DND-41 (cell line): ENCODE results near the gene XPA.

Experiments
- ATAC-seq: fragments of 200-7000 bp; cut with Tn5 transposase; 3 replicates; pipeline ENCODE4 v1.9.1; 2021; ENCODE audit warnings: low read depth; ENCODE audit not compliant: insufficient read depth
- DNase-seq: peaks from one replicate; pipeline ENCODE4 v3.0.0-alpha.2; 2020
- H2AFZ ChIP-seq: 2 replicates; pipeline ENCODE4 v1.6.0; 2012; ENCODE audit warnings: low read depth, low read length
- H3K27ac ChIP-seq: 2 replicates; pipeline ENCODE4 v1.5.1; 2012; ENCODE audit warnings: low read length, inconsistent platforms
- H3K27me3 ChIP-seq: fragments of 200-600 bp; sonication (generic); 2 replicates; pipeline ENCODE4 v1.6.0; 2012; ENCODE audit warnings: low read length, mild to moderate bottlenecking, inconsistent platforms; ENCODE audit not compliant: insufficient read depth, poor library complexity
- H3K36me3 ChIP-seq: 2 replicates; pipeline ENCODE4 v1.5.1; 2012; ENCODE audit warnings: low read length, inconsistent platforms; ENCODE audit not compliant: insufficient read depth
- H3K4me1 ChIP-seq: 2 replicates; pipeline ENCODE4 v1.5.1; 2012; ENCODE audit warnings: mild to moderate bottlenecking, low read length; ENCODE audit not compliant: insufficient read depth
- H3K4me2 ChIP-seq: 2 replicates; pipeline ENCODE4 v1.6.0; 2012; ENCODE audit warnings: mild to moderate bottlenecking, moderate library complexity, low read length, inconsistent platforms; ENCODE audit not compliant: insufficient read depth
- H3K4me3 ChIP-seq, 2 experiments: fragments of 200-600 bp in 1 of 2; shearing (Covaris generic) in 1 of 2; 2 replicates each; pipeline ENCODE4 v1.5.1; 2012 to 2016; ENCODE audit warnings: inconsistent platforms in 2 of 2, low read length in 2 of 2, mild to moderate bottlenecking in 2 of 2, low read depth in 1 of 2, moderate library complexity in 1 of 2
- H3K79me2 ChIP-seq: 2 replicates; pipeline ENCODE4 v1.6.0; 2012; ENCODE audit warnings: low read length, inconsistent platforms; ENCODE audit not compliant: insufficient read depth
- H3K9ac ChIP-seq: 2 replicates; pipeline ENCODE4 v1.6.0; 2012; ENCODE audit warnings: low read depth, mild to moderate bottlenecking, inconsistent platforms, low read length, moderate library complexity
- H3K9me3 ChIP-seq: 2 replicates; pipeline ENCODE4 v1.5.1; 2012; ENCODE audit warnings: low read length, moderate library complexity, mild to moderate bottlenecking, inconsistent platforms; ENCODE audit not compliant: insufficient read depth, severe bottlenecking
- H4K20me1 ChIP-seq: 2 replicates; pipeline ENCODE4 v1.6.0; 2012; ENCODE audit warnings: low read length; ENCODE audit not compliant: insufficient read depth
- CTCF ChIP-seq: IDR thresholded peaks from 2 replicates; pipeline ENCODE4 v1.5.1; 2012; ENCODE audit warnings: borderline replicate concordance, low read length, moderate library complexity, mild to moderate bottlenecking; ENCODE audit not compliant: poor library complexity, severe bottlenecking; ENCODE audit errors: extremely low read depth
- EZH2 ChIP-seq: IDR thresholded peaks from 3 replicates; pipeline ENCODE4 v1.6.1; 2012; ENCODE audit warnings: borderline replicate concordance, low read depth, mild to moderate bottlenecking, moderate library complexity, low read length, inconsistent platforms; ENCODE audit not compliant: severe bottlenecking

Gene XPA

GRCh38 chr9:97672403-97672802, 24.7 kb downstream of the XPA start:
- Histone ChIP-seq H3K79me2 (0 out of 2 replicates have a peak, but pooled peaks cover 3% of the 10 kb centered on the region), H3K4me1 (no peaks in the 10 kb centered on the region), H3K27ac (no peak overlapping the region), H2AFZ (no peak overlapping the region), H3K36me3 (peaks cover 95% of the 10 kb centered on the region), H3K9ac (no peak overlapping the region), H4K20me1 (no peaks in the 10 kb centered on the region), H3K4me2 (no peak overlapping the region), H3K27me3 (no peaks in the 10 kb centered on the region), H3K4me3 (no peak overlapping the region), H3K9me3 (no peaks in the 10 kb centered on the region)
- ATAC-seq (no peak), DNase-seq (no peak)
- TF ChIP-seq EZH2 (no peak), CTCF (no peak)

GRCh38 chr9:97670586-97670985, 26.6 kb downstream of the XPA start:
- no peak overlapping the region for H3K4me2 ChIP-seq

GRCh38 chr9:97668485-97668884, 28.7 kb downstream of the XPA start:
- Histone ChIP-seq H3K36me3 (peaks cover 98% of the 10 kb centered on the region), H2AFZ (no peak overlapping the region), H3K27me3 (no peaks in the 10 kb centered on the region), H3K9me3 (no peaks in the 10 kb centered on the region), H3K4me3 (no peak overlapping the region), H4K20me1 (no peaks in the 10 kb centered on the region), H3K4me2 (no peak overlapping the region), H3K27ac (no peak overlapping the region), H3K4me1 (no peaks in the 10 kb centered on the region), H3K79me2 (no peaks in the 10 kb centered on the region), H3K9ac (no peak overlapping the region)
- TF ChIP-seq EZH2, result no peak
- TF ChIP-seq CTCF, result no peak
- no peak for DNase-seq
- ATAC-seq, result no peak

More at GRCh38 chr9:97670586-97670985, 26.6 kb downstream of the XPA start:
- H3K4me1 ChIP-seq, result no peaks in the 10 kb centered on the region
- H3K36me3 ChIP-seq, result peaks cover 99% of the 10 kb centered on the region
- H3K4me3 ChIP-seq, result no peak overlapping the region
- no peaks in the 10 kb centered on the region for H4K20me1 ChIP-seq
- H3K27ac ChIP-seq, result no peak overlapping the region
- H3K9ac ChIP-seq, result no peak overlapping the region
- H3K27me3 ChIP-seq, result no peaks in the 10 kb centered on the region
- ATAC-seq, result no peak
- TF ChIP-seq EZH2, result no peak
- TF ChIP-seq CTCF, result no peak
- no peak for DNase-seq
- H2AFZ ChIP-seq, result no peak overlapping the region
- no peaks in the 10 kb centered on the region for H3K79me2 ChIP-seq
- H3K9me3 ChIP-seq, result no peaks in the 10 kb centered on the region
